ENCODE data around the gene NKD1.

NKD1 gene

DNA sequence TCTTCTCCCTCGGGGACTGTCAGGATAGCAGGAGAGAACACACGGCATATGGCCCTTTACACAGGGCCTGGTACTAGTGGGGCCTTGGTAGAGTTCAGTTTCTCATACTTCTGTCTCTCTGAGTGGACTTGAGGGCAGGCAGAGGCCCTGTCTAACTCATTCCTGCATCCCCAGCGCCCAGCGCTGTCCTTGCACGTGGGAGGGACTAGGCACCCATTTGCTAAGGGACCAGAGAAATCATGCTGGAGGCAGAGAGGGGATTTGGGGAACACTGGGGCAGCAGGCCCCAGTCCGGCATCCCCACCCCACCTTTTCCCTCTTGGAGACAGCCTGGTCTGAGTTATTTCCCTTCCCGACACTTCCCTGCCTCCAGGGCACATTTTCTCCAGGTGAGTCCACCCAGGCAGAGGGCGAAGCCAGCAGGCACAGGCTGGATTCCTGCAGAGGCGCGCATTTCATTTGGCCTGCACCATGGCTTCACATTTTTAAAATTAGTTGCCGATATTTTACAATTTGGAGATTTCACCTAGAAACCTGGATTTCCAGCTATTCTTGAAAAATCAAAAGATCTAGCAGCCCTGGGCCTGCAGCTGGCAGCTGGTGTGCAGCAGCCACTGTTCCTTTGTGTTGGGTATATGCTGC, 9.7 kb upstream of the NKD1 start:
- DNase-seq (ENCODE audit: low read depth in 2 of 2), result no peak

DNA sequence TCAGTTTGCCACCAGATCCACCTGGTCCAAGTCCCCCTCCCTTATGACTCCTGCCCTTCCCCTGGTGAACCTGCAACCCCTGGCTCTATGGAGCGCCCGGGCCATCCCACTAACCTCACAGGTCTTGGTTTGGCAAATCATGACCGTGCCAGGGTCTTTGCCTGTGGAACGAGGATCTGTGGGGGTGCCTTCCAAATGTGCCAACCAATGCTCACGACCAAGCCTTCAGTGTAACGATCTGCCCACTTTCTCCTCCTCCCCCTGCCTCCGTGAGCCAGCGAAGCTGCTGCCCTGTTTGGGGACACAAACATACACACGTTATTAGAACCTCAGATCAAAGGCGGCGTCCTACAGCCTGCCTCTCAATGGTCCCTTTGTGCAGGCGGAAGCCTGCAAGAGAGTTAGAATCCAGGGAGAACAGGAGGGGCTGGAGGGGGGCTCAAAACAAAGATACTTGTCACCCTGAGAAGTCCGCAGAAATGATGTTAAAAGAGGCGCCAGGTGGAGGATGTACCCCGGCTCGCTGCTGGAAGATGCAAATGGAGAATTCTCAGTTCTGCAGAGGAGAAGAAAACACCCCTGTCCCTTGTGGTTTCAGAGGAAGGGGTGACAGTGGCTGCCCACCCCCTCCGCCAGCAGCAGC, 9.0 kb upstream of the NKD1 start:
- DNase-seq (ENCODE audit: low read depth in 2 of 2), result no peak

DNA sequence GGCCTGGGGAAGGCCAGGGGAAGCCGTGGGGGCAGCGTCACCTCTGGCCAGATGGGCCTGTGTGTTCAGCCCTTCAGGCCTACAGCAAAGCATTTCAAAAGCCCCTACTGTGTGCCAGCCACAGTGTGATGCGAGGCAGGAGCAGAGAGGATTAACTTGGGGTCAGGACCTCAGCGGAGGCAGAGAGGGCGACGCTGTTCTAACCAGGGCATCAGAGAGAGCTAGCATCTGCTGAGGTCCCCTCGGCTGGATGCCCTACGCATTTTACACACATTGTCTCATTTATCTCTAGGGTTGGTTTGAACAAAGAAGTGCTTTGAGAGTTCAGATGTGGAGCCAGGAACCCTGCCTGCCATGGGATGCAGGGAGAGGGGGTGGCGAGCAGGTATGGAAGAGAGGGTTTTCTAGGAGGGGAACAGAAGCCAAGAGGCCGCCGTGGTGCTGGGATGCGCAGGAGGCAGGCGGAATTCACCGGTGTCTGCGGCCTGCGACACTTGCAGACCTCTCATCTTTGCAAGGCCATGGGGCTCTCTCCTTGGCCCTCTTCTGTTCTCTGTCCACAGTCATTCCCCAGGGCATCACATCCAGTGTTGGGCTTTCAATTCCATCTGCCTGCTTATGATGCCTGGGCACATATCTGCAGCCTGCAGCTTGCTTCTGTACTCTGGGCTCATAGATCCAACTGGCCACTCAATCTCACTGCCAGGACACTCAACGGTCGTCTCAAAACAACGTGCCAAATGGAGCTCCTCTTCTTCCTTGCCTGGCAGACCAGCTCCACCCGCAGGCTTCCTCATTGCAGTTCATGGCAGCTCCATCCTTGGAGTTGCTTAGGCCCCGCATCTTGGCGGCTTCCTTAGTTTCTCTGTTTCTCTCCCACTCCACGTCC, 8.1 kb upstream of the NKD1 start:
- DNase-seq (ENCODE audit: low read depth in 2 of 2), result no peak

GRCh38 chr16:50540711-50541007, 7.5 kb upstream of the NKD1 start:
- no peak for DNase-seq (ENCODE audit: low read depth in 2 of 2)

DNA sequence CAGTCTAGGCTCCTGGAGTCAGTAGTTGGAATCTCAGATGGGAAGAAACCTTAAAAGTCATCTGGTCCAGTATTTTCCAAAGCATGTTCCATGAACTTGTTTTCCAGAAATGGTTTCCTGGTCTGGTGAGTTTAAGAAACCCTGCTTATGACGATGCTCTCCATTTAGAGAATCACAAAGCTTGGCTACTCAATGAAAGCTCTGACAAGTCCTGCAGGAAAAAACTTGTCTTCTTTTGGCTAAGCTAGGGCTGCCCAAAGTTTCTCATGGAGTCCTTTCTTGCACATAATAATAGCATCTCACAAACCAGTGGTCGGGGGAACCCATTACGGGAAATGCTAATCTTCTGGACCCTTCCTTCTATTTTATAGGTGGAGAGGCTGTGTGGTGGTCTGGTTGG, 5.5 kb upstream of the NKD1 start:
- no peak for DNase-seq (ENCODE audit: low read depth in 2 of 2)

DNA sequence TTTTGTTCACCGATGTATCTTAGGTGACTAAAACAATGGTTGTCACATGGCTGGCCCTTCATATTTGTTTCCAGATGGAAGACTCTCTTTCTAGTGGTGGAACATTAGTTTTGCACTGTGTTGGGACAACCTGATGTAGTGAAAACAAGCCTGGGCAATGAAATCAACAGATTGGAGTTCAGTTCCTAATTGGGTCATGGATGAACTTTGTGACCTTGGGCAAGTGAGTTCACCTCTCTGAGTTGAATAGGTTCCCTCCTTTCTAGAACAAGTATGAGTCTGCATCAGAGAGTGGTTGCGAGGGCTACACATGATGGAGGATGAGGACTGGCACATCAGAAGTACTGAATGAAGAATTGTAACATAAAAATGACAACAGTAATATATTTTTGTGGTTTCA, 2.1 kb upstream of the NKD1 start:
- no peak for DNase-seq (ENCODE audit: low read depth in 2 of 2)

- DNase-seq (ENCODE audit: low read depth in 2 of 2), result peak; percentile 69 to 73
Observed at GRCh38 chr16:50547340-50548124, 664 bp upstream of the NKD1 start.

DNA sequence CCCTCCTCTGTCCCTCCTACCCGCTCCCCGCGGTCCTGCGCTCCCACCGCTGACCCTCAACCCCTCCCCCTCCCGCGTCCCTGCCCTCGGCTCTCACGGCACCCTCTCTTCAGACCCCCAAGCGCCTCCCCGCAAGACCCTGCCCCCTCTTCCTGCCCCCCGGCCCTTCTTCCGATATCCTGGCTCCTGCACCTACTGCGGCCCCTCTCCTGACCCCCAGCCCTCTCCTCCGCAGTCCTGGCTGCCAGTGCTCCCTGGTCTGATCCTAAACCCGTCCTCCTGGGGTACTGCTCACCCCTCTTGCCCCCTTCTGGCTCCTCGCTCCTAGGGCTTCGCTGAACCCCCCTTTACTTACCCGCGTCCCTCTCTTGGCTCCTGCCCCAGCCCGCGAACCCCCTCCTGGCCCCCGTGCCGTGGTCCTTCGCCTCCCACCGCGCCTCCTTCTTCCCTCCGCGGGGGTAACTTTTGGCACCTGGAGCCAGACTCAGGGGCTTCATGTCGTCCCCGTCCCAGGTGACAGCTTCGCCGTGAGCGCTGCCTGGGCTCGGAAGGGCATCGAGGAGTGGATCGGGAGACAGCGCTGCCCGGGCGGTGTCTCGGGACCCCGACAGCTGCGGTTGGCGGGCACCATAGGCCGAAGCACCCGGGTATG, 839 bp downstream of the NKD1 start:
- DNase-seq (ENCODE audit: low read depth in 2 of 2), result no peak

DNA sequence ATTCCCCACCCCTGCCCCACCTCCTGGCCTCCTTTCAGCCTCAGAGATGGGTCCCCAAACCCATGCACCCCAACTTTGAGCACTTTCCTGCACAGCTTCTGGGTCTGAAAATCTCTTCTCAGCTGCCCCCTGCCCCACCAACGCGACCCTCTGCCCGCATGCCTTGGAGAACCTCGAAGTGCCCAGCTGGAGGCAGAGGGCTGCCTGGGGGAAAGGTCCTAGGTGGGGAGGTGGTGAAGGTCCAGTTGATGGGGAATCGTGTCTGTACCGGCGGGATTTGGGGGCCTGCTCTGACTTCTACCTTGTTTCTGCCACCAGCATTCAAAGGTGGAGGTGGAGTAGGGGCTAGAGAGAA, 1.3 kb downstream of the NKD1 start:
- no peak for DNase-seq (ENCODE audit: low read depth in 2 of 2)

- DNase-seq (ENCODE audit: low read depth in 2 of 2), result no peak
Observed at GRCh38 chr16:50550035-50550434, 1.8 kb downstream of the NKD1 start.

DNA sequence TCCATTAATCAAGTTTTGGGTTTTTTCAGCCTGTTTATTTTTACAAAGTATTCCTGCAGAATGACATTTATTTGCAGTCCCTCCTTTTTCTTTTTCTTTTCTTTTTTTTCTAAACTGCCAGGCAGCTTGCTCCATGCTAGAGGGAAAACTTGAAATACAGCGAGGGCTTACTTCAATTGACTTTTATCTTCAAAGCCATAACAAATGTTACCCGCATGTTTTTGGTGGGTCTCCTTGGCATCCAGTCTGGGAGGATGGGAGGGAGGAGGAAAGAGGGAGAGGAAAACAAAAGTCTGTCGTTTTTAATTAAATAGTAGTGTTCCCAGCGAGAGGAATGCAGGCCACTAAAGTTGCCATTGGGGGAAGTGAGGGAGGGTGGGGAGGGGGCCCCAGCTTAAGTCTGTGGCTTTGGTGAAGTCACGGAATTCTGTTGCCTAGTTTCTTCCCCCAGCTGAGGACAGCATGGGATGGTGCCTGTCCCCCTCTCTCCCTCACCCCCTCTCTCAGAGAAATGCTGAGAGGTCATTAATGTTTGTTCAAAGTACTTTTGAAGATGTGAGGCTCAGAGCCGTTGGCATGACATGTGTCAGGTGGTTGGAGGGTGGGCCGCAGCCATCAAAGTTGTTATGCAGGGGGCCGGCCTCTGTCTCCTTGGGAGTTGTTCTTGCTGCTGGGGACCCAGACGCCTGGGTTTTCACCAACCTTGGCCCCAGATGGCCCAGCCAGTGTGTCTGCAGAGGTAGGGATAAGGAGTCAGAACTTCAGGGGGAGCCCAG, 2.9 kb downstream of the NKD1 start:
- DNase-seq (ENCODE audit: low read depth in 2 of 2), result no peak

DNA sequence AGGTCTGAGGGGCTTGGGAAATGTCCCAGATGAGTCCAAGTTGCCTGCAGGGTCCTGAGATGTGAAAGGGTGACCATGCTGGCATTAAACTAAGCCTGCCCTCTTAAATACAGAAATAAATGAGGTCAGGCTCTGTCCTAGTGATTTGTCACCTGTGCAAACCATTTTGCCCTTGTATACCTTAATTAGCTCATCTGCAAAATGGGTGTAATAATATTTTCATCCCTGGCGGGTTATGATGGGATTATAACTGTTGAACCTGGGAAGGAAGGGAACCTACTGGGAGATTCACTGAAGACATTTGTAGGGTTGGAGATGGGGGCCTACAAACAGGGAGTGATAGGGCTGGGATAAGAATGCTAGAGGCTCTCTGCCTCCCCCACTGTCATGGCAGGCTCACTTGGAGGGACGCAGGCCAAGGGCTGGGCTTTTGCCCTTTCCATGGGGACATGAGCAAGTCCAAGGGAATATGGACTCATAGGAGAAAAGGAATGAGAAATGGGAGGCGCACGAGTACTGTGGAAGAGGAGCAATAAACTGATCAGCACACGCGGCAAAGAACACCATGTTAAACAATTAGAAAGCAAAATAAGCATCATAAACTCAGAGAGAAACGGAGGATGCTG, 4.4 kb downstream of the NKD1 start:
- no peak for DNase-seq (ENCODE audit: low read depth in 2 of 2)

DNA sequence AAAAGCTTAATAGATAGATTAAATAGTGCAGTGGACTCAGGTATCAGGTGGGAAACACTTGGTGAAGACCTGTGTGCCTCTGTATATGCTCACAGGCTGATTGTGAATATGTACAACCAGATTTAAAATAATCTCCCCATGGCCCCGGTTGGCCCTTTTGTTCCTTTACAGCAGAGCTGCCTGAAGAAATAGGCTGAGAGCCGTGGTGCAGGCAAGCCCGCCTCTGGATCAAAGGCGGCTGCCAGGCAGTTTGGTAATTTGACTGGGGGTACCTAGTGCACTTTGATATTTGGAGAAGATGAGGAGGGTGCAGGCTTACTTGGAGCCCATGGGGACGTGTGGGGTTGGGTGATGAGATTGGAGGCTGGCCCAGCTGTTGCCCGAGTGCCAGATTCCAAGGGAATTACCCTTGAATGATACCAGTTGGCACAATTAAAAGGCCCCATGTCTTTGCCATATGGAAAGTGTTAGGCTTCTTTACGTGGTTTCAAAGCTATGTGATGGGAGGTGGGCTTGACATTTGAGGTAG, 5.0 kb downstream of the NKD1 start:
- no peak for DNase-seq (ENCODE audit: low read depth in 2 of 2)

DNA sequence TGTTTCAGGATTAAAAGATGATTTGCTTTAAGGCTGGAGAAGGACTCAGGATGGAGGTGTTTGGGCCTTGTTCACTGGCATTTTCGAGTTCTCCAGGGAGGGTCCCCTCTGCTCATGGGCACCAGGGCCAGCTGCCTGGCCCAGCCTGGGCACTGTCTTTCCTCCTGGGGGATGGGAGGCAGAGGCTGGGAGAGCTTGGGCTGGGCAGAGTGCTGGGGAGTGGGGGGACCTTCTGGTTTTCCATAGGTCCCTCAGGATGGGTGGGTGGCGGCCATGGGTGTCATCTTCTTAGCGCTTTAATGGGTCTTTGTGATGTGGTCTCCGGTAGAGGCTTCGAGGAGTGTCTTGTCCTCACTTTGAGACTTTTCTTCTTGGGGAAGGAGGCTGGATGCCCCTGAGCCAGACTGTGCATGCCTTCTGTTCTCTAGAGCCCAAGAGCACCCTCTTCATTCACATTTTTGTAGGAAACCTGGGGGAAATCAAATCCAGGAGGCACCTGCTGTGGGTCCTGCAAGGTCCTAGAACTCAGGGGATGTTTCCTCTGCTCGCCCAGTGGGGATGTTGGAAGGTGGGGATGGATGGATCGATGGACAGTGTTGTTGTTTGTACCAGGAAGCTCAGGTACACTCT, 5.7 kb downstream of the NKD1 start:
- DNase-seq (ENCODE audit: low read depth in 2 of 2), result no peak

DNA sequence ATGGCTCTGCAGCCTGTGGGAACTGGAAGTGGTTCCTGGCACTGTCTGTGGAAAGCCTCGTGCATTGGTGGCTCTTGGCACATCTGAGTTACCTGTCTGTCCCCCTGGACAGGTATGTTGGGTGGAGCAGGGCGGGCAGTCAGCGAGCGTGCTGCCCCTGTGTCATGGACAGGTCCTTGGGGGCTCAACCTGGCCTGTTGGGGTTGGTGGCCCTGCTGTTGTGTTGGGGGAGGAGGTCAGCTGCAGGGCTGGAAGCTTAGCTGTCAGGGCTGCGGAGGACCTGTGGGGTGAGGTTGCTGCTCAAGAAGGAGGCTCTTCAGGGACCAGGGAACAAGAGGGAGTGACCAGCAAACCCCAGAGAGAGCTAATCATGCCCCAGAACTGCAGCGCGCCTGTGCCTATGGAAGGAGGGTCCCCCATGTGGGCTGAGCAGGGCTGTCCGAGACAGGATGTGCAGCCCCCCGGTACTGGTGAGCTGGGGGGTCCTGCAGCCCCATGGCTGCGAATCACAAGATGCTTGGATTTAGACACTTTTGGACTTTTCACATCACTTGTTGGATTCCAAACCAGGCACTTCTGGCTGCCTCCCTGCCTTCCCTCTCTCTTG, 7.2 kb downstream of the NKD1 start:
- no peak for DNase-seq (ENCODE audit: low read depth in 2 of 2)

- no peak for DNase-seq (ENCODE audit: low read depth in 2 of 2)
Observed at GRCh38 chr16:50555952-50556673, 7.9 kb downstream of the NKD1 start.

DNA sequence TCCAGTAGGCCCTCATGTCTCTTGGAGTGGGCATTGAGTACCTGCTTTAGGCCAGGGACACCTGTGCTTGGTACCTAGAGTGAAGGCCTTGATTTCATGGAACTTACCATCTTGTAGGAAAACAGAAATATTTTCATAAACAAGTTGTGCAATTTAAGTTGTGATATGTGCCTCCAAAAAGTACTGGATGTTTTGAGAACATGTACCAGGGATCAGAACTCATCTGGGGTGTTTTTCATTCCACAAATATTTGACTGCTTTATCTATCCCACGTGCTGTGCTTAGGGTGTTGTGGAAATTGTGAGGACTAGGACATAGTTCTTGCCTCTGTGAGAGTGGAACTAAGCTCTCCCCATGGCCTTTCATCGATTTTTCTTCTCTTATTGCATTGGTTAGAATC, 8.8 kb downstream of the NKD1 start:
- no peak for DNase-seq (ENCODE audit: low read depth in 2 of 2)

GRCh38 chr16:50558913-50559312, 10.7 kb downstream of the NKD1 start:
- no peak for DNase-seq (ENCODE audit: low read depth in 2 of 2)

GRCh38 chr16:50559342-50559741, 11.1 kb downstream of the NKD1 start:
- DNase-seq (ENCODE audit: low read depth in 2 of 2), result no peak

All from stimulated activated CD8-positive, alpha-beta memory T cell treated with anti-CD3 and anti-CD28 coated beads, Interleukin-2, amount 100 ng/mL, for 1 hour (primary cell).